GM18909 (cell line): ENCODE measurements around the gene SCARF1.

Experiments used
- ATAC-seq: cut with Tn5 transposase; IDR thresholded peaks from one replicate; pipeline ENCODE4 v1.9.1; 2021; ENCODE audit warnings: mild to moderate bottlenecking; ENCODE audit not compliant: unreplicated experiment, poor library complexity

The SCARF1 gene

DNA sequence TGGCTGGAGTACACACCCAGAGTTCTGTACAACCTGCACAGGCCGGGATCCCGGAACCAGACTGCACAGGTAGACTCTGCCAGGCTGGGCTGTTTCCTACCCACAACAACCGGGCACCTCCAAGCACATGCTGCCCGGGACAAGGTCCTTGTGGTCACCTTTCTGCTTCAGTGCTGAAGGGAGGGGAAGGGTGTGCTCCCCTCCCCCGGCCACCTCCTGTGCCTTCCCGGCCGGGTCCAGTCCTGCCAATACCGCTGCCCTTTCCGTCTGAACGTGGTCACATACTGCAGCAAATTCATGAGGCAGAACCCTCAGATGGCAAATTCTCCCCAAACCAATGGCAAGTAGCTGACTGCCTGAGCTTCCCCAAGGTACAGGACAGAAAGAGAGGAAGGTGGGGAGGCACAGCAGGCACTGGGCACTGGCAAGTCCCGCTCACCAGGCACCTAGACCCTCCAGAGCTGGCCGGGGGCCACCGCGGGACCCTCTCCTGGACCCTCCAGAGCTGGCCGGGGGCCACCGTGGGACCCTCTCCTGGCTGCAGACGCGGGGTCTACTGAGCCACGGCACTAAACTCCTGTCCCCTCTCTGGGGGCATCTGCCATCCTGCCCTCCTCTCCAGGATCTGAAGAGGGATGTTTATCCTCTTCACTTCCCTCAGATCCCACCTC, 39.7 kb downstream of the SCARF1 start:
- no peak for ATAC-seq

DNA sequence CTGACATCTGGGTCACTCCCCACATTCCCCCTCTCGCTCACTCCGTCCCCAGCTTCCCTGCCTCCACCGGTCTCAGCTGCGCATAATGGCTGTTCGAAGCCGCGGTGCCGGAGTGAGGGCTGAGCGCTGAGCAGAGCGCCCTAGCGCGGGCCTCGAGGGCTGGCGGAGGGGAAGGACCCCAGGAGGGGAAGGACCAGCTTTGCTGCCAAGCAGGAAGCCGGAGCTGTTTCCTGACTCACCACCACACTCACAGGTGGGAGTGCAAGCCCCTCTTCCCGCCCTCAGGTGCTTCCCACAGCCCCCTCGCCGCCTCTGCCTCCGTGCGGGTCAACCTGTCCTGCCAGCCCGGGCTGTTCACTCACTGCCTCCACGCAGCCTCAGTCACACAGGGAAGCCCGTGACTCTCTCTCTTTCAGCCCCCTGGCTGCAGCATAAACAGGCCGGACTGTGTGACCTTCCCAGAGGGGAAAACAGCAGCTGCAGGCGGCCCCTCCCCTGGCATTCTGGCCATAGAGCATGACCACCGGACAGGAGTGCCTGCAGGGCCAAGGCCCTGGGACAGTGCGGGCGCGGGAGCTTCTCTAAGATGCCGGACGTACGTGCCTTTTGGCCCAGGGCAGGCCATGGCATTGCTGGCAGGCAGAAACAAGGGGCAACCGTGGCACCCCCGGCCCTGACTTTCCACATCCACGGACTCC, 40.6 kb downstream of the SCARF1 start:
- no peak for ATAC-seq

DNA sequence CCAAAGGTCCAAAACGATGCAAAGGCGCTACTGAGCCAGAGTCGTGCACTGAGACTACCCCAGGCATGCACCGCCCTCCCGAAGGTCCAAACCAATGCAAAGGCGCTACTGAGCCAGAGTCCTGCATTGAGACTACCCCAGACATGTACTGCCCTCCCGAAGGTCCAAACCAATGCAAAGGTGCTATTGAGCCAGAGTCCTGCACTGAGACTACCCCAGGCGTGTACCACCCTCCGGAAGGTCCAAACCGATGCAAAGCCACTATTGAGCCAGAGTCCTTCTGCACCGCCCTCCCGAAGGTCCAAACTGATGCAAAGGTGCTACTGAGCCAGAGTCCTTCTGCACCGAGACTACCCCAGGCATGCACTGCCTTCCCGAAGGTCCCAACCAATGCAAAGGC, 44.0 kb downstream of the SCARF1 start:
- ATAC-seq = no peak

DNA sequence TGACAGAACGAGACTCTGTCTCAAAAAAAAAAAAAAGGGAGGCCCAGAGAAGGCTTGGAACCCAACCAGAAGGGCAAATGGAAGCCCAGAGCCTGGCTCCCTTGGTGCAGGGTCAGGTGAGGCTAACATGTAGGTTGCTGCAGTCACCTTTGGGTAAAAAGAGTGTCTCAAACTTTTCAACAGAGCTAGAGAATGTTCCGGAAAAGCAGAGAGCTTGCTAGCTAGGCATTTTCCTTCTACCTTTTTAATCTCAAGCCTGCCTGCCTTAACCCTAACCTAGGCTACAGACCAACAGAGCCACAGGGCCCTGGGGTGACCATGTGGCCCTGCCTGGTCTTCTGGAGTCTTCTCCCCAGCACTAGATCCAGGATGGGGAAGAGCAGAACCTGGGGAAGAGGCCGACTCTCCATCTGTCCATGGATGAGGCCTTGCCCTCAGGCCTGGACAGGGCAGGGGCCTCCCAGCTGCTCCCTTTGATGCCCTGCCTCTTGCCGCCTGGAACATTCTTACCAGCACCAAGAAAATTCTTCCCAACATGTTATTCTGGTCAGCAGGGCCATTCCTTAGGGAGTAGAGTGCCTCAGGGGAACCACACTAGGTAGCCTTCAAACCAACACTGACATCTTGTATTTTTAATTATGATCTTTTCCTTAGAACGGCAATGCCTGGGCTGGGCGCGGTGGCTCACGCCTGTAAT, 47.0 kb downstream of the SCARF1 start:
- ATAC-seq = no peak

DNA sequence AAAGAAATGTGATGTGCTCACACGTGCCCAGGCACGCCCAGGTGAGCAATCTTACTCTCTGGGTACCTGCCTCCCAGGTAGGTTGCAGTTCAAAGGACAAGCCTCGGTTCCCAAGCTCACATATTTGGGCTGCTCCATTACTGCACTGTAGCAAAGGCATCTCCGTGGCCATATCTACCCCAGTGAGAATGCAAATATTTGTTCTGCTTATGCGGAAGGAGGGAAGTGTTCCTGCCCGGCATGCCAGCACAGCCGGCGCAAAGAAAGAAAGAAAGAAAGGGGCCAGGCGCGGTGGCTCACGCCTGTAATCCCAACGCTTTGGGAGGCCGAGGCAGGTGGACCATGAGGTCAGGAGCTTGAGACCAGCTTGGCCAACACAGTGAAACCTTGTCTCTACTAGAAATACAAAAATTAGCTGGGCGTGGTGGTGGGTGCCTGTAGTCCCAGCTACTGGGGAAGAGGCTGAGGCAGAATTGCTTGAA, 47.6 kb downstream of the SCARF1 start:
- no peak for ATAC-seq

DNA sequence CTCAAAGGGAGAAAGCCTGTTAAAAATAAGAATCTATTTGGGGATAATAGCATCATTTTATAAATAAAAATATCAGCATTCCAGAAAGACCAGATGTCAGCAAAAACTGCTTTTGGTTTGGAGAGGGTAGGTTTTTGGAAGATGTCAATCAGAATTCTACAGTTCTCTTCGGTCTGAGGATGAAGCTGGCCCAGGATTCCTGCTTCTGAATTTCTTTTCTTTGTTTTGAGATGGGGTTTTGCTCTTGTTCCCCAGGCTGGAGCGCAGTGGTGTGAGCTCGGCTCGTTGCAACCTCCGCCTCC, 52.0 kb downstream of the SCARF1 start:
- no peak for ATAC-seq

DNA sequence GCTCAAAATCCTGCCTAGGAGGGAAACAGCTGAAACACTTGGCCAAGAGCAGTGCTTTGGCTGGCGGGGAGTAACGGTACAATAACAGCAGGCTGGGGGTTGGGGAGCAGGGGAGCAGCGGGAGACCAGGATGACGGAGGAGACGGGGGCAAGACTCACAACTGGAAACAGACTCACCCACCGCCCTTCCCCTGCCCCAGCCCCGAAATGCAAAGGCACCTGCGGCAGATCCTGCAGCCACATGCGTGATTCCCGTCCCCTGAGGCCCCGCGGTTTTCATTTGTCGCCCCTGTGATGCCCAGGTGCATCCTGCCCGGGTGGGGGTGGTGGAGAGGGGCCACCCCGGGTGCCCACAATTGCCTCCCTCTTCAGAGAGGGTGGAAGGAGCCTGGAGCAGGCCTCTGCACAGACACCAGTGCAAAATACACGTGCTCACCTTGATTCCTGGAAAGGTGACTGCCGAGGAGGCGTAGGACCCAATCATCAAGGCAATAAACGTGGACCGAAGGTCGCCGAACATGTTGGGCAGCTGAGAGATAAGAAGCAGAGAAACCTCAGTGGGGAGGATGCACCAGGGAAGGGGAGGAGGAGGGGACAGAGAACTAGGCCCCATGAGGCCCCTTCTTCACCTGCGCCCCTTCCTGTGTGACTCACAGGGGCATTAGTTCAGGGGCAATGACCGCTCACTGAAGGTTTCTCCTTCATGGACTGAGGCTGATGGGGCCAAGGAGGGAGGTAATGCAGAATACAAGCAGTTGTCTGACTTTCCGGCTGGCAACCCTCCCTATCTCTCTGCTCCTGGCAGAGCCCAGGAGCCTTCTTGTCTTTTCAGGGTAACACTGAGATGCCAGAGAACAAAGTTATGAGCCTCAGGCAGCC, 52.5 kb downstream of the SCARF1 start:
- peak; percentile 82 for ATAC-seq

DNA sequence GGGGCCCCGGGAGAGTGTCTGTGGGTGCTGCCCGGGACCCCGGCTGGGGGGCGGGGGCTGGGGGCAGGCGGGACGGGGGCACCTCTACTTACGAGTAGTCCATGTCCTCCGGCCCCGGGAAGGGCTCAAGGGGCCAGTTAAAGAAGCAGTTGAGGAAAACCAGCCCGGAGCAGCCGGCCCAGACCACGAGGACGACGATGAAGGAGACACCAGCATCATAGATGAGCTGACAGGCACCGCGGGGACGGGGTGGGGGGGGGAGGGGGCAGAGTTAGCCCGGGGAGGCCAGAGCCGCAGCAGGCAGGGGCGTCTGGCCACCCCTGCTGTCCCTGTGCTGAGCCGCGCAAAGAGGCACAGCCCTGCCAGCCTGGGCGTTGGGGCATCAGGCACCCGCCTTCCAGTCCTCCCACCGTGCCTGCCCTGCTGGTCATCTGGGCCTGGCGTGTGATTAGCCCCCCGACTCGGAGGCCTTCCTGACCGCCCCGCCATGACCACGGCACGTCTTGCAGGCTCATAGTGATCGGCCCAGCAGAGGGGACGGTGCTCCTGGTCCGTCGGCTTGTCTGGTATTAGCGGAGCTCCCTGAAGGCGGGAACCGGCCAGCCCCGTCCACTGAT, 54.0 kb downstream of the SCARF1 start:
- no peak for ATAC-seq

DNA sequence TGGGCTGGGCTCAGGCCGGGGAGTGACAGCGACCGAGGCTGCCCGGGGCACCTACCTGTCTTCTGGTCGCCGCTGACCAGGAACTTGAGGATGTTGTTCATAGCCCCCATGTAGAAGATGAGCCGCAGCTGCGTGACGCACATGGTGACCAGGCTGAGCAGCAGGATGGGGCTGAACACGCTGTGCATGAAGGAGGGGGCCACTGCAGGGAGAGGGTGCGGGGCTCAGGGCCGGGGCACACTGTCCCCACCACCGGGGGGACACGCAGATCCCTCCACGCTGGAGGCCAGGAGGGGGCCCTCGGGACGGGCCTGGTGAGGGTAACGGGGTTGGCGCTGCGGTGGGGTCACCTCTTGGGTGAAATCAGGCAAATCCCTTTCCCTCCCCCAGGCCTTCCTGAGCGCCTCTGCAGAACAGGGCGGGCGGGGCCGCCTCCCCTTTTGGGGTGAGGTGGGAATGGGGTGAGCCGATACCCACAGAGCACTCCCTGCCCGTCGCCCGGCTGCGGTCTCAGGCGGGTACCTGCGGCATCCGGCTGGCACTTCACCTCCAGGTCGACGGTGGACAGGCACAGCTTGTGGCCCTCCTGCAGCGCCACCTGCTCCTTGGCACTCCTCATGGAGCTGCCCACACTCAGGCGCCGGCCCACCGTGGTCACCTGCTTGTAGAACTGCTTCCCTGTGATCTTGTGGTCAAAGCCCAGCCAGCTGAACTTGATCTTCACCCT, 54.6 kb downstream of the SCARF1 start:
- no peak for ATAC-seq

DNA sequence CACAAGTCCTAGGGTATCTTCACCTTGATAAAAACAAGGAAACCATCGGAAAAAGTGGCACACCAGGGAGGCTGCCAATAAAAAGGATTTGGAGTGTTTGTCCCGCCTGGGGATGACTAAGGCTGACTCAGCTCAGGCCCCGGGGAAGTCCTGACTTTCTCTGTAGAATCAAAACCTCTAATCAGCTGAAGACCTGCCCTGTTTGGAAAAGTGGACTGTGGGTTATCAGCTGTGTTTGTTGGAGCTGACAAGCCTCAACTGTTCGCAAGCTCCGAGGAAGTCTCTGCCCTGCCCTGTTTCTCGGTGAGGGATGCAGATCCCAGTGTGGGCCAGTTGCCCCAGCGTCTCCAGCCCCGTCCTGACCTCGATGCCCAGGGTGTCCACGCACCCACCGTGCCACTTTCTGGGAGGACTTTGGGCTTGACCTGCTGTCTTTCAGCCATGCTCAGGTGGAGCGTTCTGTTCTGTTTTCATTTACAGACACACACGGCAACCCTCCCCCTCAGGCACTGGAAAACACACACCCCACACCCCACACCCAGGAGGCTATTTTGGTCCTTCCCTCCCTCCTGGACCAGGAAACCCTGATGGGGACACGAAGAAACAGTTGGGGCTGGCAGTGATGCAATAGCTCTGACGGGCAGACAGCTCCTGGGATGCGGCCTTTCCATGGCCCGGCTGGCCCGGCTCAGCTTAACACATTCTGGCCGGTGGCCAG, 55.3 kb downstream of the SCARF1 start:
- no peak for ATAC-seq

DNA sequence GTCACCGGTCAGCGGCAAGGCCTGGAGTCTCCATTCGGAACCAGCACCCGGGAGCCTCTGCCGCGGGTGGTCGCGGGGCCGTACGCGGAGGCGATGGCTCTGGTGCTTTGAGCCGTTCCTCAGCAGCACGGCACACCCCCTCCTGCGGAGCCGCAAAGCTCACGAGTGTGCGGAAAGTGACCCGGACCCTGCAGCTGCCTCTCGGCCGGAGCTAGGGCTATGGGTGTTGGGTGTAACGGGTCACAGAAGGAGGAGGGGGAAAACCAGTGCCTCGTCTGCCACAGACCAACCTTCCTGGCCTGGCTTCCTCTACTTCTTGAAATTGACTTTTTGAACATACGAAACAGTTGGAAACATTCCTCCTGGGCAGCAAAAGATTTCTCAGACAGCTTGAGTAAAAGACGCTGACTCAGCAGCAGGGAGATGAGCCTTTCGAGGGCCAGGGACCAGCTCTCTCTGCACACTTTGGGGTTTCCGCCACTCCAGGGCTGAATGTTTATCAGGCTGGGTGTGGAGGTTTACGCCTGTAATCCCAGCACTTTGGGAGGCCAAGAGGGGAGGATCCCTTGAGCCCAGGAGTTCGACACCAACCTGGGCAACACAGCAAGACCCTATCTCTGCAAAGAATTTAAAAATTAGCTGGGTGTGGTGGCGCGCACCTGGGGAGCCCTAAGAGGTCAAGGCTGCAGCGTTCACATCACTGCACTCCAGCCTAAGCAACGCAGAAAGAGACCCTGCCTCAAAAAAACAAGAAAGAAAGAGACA, 56.5 kb downstream of the SCARF1 start:
- no peak for ATAC-seq

DNA sequence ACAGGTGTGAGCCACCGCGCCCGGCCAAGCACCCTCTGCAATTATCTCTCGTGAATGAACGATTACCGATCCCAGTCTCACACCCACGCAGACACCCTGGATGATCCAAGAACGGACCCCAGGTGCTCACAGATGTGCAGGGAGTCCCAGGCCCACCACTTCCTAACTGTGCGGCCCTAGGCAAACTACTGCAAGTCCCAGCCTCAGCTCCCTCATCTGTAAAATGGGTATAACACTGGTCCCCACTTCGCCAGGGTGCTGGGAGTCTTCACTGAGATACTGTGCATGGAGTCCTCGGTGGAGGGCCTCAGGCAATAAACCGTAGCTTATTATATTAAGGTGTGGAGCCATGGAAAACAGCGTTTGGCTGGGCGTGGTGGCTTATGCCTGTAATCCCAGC, 61.4 kb downstream of the SCARF1 start:
- no peak for ATAC-seq
